SK-N-SH treated with all-trans-retinoic acid at 6 μM for 48 hours (cell line): Measurements from ENCODE around the gene FAM118A.

Experiments
- CREB5 ChIP-seq: fragments of 250-450 bp; sonication (Bioruptor Pico); IDR thresholded peaks from 2 replicates; pipeline ENCODE4 v1.5.1; 2020; ENCODE audit warnings: low read depth, mild to moderate bottlenecking, moderate library complexity
- TCF4 ChIP-seq: fragments of 250-450 bp; sonication (Bioruptor Pico); IDR thresholded peaks from 2 replicates; pipeline ENCODE4 v1.8.0; 2021; ENCODE audit warnings: mild to moderate bottlenecking, moderate library complexity, borderline replicate concordance

- TF ChIP-seq CREB5 = no peak
- TF ChIP-seq TCF4 (CRISPR knock-in tag) = no peak
Measured at GRCh38 chr22:45337536-45337935, 27.8 kb downstream of the FAM118A start.
